ENCODE data around the gene CXorf49B.
"Not testable (repeated sequence)": the region's sequence is repeated elsewhere in the genome, so short reads cannot be mapped to it uniquely, and the experiment has no call there.

Gene CXorf49B

GRCh38 chrX:71782225-71782949, 19.2 kb downstream of the CXorf49B start:
- not testable (repeated sequence) for H3K36me3 ChIP-seq (ENCODE audit: insufficient read depth, low read length); H3K9ac ChIP-seq (ENCODE audit: low read depth, low read length)
- no CpG with 5 or more reads among the region's 10 CpGs for WGBS

GRCh38 chrX:71782950-71783299, 19.8 kb downstream of the CXorf49B start:
- H3K9ac ChIP-seq (ENCODE audit: low read depth, low read length); H3K4me1 ChIP-seq (ENCODE audit: insufficient read depth, low read length); H3K4me3 ChIP-seq (ENCODE audit: low read length); H3K27me3 ChIP-seq (ENCODE audit: insufficient read depth, low read length); H3K9me3 ChIP-seq (ENCODE audit: insufficient read depth, low read depth, low read length); H3K36me3 ChIP-seq (ENCODE audit: insufficient read depth, low read length); H3K27ac ChIP-seq (ENCODE audit: low read depth, low read length): not testable (repeated sequence)
- WGBS, result no CpG with 5 or more reads among the region's 7 CpGs

More at GRCh38 chrX:71782225-71782949, 19.2 kb downstream of the CXorf49B start:
- H3K27ac ChIP-seq (ENCODE audit: low read depth, low read length); H3K9me3 ChIP-seq (ENCODE audit: insufficient read depth, low read depth, low read length); H3K4me1 ChIP-seq (ENCODE audit: insufficient read depth, low read length); H3K27me3 ChIP-seq (ENCODE audit: insufficient read depth, low read length); H3K4me3 ChIP-seq (ENCODE audit: low read length): not testable (repeated sequence)

- WGBS, result no CpG with 5 or more reads among the region's 20 CpGs
These were observed 20.6 kb downstream of the CXorf49B start for GRCh38 chrX:71783569-71784347.

GRCh38 chrX:71784348-71784983, 21.3 kb downstream of the CXorf49B start:
- WGBS, result no CpG with 5 or more reads among the region's 15 CpGs
- not testable (repeated sequence) for H3K4me3 ChIP-seq (ENCODE audit: low read length); H3K27me3 ChIP-seq (ENCODE audit: insufficient read depth, low read length); H3K9ac ChIP-seq (ENCODE audit: low read depth, low read length); H3K27ac ChIP-seq (ENCODE audit: low read depth, low read length); H3K9me3 ChIP-seq (ENCODE audit: insufficient read depth, low read depth, low read length); H3K36me3 ChIP-seq (ENCODE audit: insufficient read depth, low read length); H3K4me1 ChIP-seq (ENCODE audit: insufficient read depth, low read length)

More at GRCh38 chrX:71783569-71784347, 20.6 kb downstream of the CXorf49B start:
- not testable (repeated sequence) for H3K27ac ChIP-seq (ENCODE audit: low read depth, low read length); H3K4me3 ChIP-seq (ENCODE audit: low read length); H3K36me3 ChIP-seq (ENCODE audit: insufficient read depth, low read length); H3K4me1 ChIP-seq (ENCODE audit: insufficient read depth, low read length); H3K27me3 ChIP-seq (ENCODE audit: insufficient read depth, low read length); H3K9me3 ChIP-seq (ENCODE audit: insufficient read depth, low read depth, low read length); H3K9ac ChIP-seq (ENCODE audit: low read depth, low read length)

- not testable (repeated sequence) for H3K9me3 ChIP-seq (ENCODE audit: insufficient read depth, low read depth, low read length); H3K4me3 ChIP-seq (ENCODE audit: low read length); H3K4me1 ChIP-seq (ENCODE audit: insufficient read depth, low read length); H3K27ac ChIP-seq (ENCODE audit: low read depth, low read length); H3K9ac ChIP-seq (ENCODE audit: low read depth, low read length); H3K27me3 ChIP-seq (ENCODE audit: insufficient read depth, low read length); H3K36me3 ChIP-seq (ENCODE audit: insufficient read depth, low read length)
- WGBS, result 90% methylated on average over 2 of the region's 5 CpGs
These were observed 43.3 kb downstream of the CXorf49B start for GRCh38 chrX:71806450-71806849.

- Histone ChIP-seq H3K27me3 (ENCODE audit: insufficient read depth, low read length) (no peaks in the 10 kb centered on the region), H3K36me3 (ENCODE audit: insufficient read depth, low read length) (no peaks in the 10 kb centered on the region), H3K9ac (ENCODE audit: low read depth, low read length) (no peak overlapping the region), H3K4me1 (ENCODE audit: insufficient read depth, low read length) (no peaks in the 10 kb centered on the region), H3K4me3 (ENCODE audit: low read length) (no peak overlapping the region), H3K27ac (ENCODE audit: low read depth, low read length) (no peak overlapping the region), H3K9me3 (ENCODE audit: insufficient read depth, low read depth, low read length) (no peaks in the 10 kb centered on the region)
- WGBS, result 70% methylated on average over 8 of the region's 10 CpGs
These were observed 46.7 kb downstream of the CXorf49B start for GRCh38 chrX:71809886-71810285.

- no peak overlapping the region for H3K4me3 ChIP-seq (ENCODE audit: low read length)
- no peaks in the 10 kb centered on the region for H3K9me3 ChIP-seq (ENCODE audit: insufficient read depth, low read depth, low read length)
- H3K27ac ChIP-seq (ENCODE audit: low read depth, low read length), result no peak overlapping the region
- H3K27me3 ChIP-seq (ENCODE audit: insufficient read depth, low read length), result no peaks in the 10 kb centered on the region
- no peak overlapping the region for H3K9ac ChIP-seq (ENCODE audit: low read depth, low read length)
- no peaks in the 10 kb centered on the region for H3K4me1 ChIP-seq (ENCODE audit: insufficient read depth, low read length)
- no peaks in the 10 kb centered on the region for H3K36me3 ChIP-seq (ENCODE audit: insufficient read depth, low read length)
- 92% methylated on average over 23 of the region's 25 CpGs for WGBS
These were observed 51.2 kb downstream of the CXorf49B start for GRCh38 chrX:71814123-71814912.

GRCh38 chrX:71815121-71815905, 52.2 kb downstream of the CXorf49B start:
- Histone ChIP-seq H3K27me3 (ENCODE audit: insufficient read depth, low read length) (no peaks in the 10 kb centered on the region), H3K36me3 (ENCODE audit: insufficient read depth, low read length) (no peaks in the 10 kb centered on the region), H3K4me1 (ENCODE audit: insufficient read depth, low read length) (no peaks in the 10 kb centered on the region), H3K27ac (ENCODE audit: low read depth, low read length) (no peak overlapping the region), H3K4me3 (ENCODE audit: low read length) (no peak overlapping the region), H3K9me3 (ENCODE audit: insufficient read depth, low read depth, low read length) (no peaks in the 10 kb centered on the region), H3K9ac (ENCODE audit: low read depth, low read length) (no peak overlapping the region)
- 86% methylated on average over 12 of the region's 14 CpGs for WGBS

GRCh38 chrX:71815906-71816156, 52.7 kb downstream of the CXorf49B start:
- no peaks in the 10 kb centered on the region for H3K4me1 ChIP-seq (ENCODE audit: insufficient read depth, low read length)
- no peak overlapping the region for H3K4me3 ChIP-seq (ENCODE audit: low read length)
- H3K27me3 ChIP-seq (ENCODE audit: insufficient read depth, low read length), result no peaks in the 10 kb centered on the region
- WGBS, result 95% methylated on average over 1 of the region's 2 CpGs
- H3K27ac ChIP-seq (ENCODE audit: low read depth, low read length), result no peak overlapping the region
- no peak overlapping the region for H3K9ac ChIP-seq (ENCODE audit: low read depth, low read length)
- no peaks in the 10 kb centered on the region for H3K36me3 ChIP-seq (ENCODE audit: insufficient read depth, low read length)
- H3K9me3 ChIP-seq (ENCODE audit: insufficient read depth, low read depth, low read length), result no peaks in the 10 kb centered on the region
